Rectal smooth muscle tissue (tissue), 1 donor: ENCODE results near the gene ULK4.
A peak's percentile ranks its signal among the peaks of the same experiment; 100 is the strongest.

ENCODE experiments used
- H3K27ac ChIP-seq: one replicate; pipeline ENCODE4 v1.7.0; 2013; ENCODE audit warnings: low read depth, low read length, inconsistent platforms
- H3K27me3 ChIP-seq: one replicate; pipeline ENCODE4 v1.7.0; 2013; ENCODE audit warnings: low read length; ENCODE audit not compliant: control insufficient read depth, insufficient read depth
- H3K36me3 ChIP-seq: one replicate; pipeline ENCODE4 v1.7.0; 2013; ENCODE audit warnings: low read length; ENCODE audit not compliant: control insufficient read depth, insufficient read depth
- H3K4me1 ChIP-seq: one replicate; pipeline ENCODE4 v1.7.0; 2013; ENCODE audit warnings: low read length; ENCODE audit not compliant: control insufficient read depth, insufficient read depth
- H3K4me3 ChIP-seq: one replicate; pipeline ENCODE4 v1.7.0; 2013; ENCODE audit warnings: low read length
- H3K9ac ChIP-seq: one replicate; pipeline ENCODE4 v1.7.0; 2013; ENCODE audit warnings: low read length

ULK4 gene

DNA sequence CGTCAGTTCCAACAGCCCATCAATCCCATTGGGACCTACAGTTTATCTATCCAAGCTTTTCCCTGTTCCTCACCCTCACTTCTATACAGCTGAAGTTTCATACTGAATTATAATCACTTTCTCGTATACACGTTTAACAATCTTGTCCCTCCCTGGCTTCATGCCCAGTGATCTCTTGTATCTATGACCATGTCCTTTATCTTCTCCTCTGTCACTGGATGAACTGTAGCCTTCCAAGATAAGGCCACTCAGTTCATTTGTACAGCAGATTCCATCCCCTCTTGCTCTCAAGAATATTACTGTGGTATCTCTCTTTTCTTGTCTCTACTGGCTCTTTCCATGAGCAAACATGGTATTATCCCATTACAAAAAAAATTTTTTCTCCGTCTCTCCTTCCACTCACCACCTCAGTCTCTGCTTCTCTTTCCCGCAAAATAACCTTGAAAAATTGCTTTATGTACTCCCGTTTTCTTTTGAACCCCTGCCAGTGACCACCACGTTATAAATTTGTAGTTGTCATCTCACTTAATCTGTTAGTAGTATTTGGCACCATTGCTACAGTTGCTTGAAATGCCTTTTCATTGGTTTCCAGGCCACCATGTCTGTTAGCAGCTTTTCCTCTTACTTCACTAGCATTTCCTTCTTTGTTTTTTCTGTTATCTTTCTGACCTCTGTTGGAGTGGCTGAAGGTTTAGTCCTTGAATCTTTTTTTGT, 753.2 kb downstream of the ULK4 start:
- Histone ChIP-seq H3K4me1 (peaks cover 6% of the 10 kb centered on the region), H3K27ac (no peak overlapping the region), H3K27me3 (no peaks in the 10 kb centered on the region), H3K9ac (no peak overlapping the region), H3K4me3 (no peak overlapping the region), H3K36me3 (no peaks in the 10 kb centered on the region)

DNA sequence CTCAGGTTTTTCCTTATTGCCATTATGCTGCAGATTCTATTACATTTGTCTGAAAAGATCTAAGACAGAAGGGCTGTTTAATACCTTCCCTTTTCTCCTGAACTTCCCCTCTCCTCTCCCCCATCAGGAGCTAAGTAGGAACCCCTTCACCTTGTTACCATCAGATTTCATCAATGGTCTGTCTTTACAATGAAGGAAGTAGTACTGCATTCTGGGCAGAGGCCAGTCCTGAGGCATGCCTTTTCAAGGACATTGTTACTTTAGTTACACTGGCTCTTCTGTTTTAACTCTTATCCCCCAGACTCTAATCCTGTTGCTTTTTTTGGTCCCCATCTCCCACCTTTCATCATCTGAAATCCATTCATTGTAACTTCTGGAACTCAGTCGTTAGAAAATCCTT, 754.5 kb downstream of the ULK4 start:
- H3K27me3 ChIP-seq = no peaks in the 10 kb centered on the region
- H3K27ac ChIP-seq = no peak overlapping the region
- no peaks in the 10 kb centered on the region for H3K4me1 ChIP-seq
- no peaks in the 10 kb centered on the region for H3K36me3 ChIP-seq
- H3K4me3 ChIP-seq = no peak overlapping the region
- no peak overlapping the region for H3K9ac ChIP-seq

DNA sequence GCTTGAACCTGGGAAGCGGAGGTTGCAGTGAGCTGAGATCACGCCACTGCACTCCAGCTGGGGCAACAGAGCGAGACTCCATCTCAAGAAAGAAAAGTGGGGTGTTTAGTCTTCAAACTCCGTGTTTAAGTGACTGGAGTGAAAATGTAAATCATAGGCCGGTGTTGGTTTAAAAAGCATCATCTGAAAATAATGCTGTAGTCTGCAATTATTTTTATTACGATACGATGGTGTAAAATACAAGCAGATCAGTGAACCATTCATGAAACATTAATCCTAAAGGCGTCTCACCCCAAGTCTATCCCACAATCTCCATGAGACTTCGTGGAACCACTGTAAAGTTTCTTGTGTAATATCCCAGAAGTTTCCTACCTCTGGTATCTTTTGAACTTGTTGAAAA, 756.3 kb downstream of the ULK4 start:
- H3K9ac ChIP-seq = no peak overlapping the region
- no peaks in the 10 kb centered on the region for H3K4me1 ChIP-seq
- no peak overlapping the region for H3K27ac ChIP-seq
- no peaks in the 10 kb centered on the region for H3K27me3 ChIP-seq
- H3K4me3 ChIP-seq = no peak overlapping the region
- H3K36me3 ChIP-seq = no peaks in the 10 kb centered on the region

DNA sequence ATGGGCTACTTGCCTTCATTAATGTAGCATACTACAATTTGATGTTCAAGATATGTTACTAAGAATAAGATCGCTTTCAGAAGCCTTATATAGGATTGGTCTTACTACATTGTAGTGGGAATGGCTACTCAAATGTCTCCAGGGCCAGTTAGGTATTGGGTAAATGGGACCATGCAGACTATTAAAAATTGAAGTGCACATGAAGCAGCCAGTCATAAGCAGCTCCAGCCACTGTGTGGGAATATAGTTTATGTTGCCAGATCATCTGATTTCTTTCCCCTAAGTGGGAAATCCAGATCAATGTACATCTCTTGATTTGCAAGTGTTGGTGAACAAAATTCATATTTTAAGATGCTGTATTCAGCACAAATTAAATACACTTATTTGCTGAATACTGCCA, 757.5 kb downstream of the ULK4 start:
- no peak overlapping the region for H3K4me3 ChIP-seq
- no peaks in the 10 kb centered on the region for H3K36me3 ChIP-seq
- no peaks in the 10 kb centered on the region for H3K27me3 ChIP-seq
- no peak overlapping the region for H3K9ac ChIP-seq
- H3K4me1 ChIP-seq = no peaks in the 10 kb centered on the region
- no peak overlapping the region for H3K27ac ChIP-seq

DNA sequence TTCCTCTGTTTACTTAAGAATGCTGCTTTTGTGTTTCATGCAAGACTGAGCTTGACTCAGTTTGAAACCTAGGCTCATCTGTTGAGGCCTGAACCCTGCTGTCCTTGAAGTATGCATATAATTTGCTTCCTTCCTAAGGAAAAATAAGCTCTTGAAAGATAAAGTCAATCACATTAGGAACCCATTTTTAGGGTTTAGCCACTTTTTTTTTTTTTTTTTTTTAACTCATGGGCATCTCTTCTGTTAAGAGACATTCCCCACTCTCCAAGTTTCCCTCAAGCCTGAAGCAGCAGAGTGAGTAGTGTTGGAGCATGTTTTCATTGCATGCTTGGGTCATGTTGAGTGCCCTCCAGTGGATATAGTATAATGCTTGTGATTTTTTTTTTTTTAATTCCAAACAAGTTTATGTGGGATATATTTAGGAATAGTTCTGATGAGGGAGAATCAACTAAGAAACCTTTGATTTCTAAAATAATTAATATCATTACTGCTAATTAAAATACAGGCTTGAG, 759.0 kb downstream of the ULK4 start:
- H3K9ac ChIP-seq = no peak overlapping the region
- H3K4me1 ChIP-seq = no peaks in the 10 kb centered on the region
- H3K4me3 ChIP-seq = no peak overlapping the region
- H3K36me3 ChIP-seq = no peaks in the 10 kb centered on the region
- no peaks in the 10 kb centered on the region for H3K27me3 ChIP-seq
- no peak overlapping the region for H3K27ac ChIP-seq

DNA sequence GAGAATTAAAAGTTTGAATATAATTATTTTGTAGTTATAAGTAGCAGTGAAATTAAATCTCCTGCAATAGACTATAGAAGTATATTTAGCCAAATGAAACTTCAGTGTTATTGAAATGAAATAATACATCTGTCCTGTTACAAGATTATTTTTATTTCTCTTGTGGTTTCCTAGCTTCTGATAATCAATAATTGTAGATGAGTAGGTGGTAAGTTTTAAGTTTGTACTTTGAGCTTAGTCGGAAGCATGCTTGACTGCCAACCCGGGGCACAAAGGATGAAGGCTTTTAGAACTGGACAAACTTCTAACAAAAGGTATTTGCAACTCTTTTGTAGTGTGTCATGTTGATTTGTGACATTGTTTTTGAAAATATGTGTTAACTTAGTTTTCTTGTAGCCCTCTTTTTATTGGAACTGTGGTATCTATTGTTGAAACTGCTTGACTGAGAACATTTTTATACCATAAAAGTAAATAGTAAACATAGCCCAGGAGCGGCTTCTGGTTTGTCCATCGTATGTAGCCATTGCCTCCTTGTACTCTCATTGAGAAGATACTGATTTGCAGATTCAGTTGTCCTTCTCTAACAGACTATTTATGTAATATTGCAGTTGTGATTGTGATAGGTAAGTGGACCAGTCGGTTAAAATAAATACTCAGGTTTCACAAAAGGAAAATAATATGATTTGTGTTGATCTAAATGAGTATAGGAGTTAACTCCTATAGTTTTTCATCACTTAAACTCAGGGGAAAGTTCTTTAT, 759.6 kb downstream of the ULK4 start:
- Histone ChIP-seq H3K9ac (no peak overlapping the region), H3K4me1 (no peaks in the 10 kb centered on the region), H3K4me3 (peak overlapping the region; percentile 10), H3K36me3 (no peaks in the 10 kb centered on the region), H3K27me3 (no peaks in the 10 kb centered on the region), H3K27ac (no peak overlapping the region)

DNA sequence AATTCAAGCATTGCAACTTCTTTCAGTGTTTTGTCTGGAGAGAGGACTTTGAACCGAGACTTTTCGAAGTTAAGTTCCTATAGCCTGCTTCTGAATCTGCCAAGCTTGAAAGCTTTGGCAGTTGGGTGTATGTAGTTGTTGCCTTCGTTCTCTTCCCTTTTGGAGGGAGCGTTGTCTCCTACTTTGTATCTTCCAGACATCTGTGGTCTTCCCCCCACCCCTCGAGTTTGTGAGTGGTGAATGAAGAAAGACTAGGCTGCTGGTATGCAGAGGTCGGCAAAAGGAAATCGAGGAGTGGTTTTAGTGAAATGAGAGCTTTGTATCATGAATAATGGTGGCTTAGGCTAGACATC, 761.3 kb downstream of the ULK4 start:
- no peak overlapping the region for H3K9ac ChIP-seq
- no peaks in the 10 kb centered on the region for H3K36me3 ChIP-seq
- H3K27me3 ChIP-seq = no peaks in the 10 kb centered on the region
- H3K4me3 ChIP-seq = peak overlapping the region; percentile 99
- H3K27ac ChIP-seq = peak overlapping the region; percentile 97
- no peaks in the 10 kb centered on the region for H3K4me1 ChIP-seq

DNA sequence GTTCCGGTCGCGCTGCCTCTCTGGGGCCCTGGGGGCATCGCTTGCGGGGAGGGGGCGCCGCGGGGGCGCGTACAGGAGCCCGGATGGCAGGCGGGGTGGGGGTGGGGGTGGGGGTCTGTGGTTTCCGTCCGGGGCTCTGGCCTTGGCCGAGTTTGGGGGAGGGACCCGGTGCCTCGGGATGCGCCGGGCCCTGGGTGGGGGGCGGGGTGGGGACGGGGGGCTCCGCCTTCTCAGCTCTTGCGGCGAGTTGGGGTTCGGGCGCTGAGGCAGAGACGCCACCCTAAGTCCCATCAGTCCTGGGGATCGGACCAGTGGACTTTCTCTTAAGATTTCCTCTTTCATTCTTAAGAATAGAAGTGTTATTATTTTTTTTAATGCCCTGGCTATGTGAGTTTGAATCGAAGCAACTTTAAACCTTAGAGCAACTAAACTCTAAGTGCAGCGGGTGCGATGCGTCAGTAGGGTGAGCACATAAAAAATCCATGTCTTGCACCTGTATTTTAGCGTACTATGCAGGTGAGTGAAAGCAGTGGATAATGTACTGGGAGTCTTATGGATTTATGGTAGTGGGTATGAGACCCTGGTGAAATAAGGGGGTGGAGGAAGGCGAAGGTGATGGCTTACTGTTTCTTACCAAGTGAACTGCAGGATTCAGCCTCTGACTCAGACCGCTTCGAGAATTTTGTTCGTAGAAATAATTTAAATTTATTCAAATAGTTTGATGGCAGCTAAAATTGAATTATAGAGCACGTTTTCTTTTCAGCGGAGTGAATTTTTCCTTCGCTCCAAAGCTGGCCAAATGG, 761.8 kb downstream of the ULK4 start:
- Histone ChIP-seq H3K36me3 (no peaks in the 10 kb centered on the region), H3K4me1 (no peaks in the 10 kb centered on the region), H3K27ac (peak overlapping the region; percentile 97), H3K27me3 (no peaks in the 10 kb centered on the region), H3K4me3 (peak overlapping the region; percentile 99), H3K9ac (peak overlapping the region; percentile 99)

DNA sequence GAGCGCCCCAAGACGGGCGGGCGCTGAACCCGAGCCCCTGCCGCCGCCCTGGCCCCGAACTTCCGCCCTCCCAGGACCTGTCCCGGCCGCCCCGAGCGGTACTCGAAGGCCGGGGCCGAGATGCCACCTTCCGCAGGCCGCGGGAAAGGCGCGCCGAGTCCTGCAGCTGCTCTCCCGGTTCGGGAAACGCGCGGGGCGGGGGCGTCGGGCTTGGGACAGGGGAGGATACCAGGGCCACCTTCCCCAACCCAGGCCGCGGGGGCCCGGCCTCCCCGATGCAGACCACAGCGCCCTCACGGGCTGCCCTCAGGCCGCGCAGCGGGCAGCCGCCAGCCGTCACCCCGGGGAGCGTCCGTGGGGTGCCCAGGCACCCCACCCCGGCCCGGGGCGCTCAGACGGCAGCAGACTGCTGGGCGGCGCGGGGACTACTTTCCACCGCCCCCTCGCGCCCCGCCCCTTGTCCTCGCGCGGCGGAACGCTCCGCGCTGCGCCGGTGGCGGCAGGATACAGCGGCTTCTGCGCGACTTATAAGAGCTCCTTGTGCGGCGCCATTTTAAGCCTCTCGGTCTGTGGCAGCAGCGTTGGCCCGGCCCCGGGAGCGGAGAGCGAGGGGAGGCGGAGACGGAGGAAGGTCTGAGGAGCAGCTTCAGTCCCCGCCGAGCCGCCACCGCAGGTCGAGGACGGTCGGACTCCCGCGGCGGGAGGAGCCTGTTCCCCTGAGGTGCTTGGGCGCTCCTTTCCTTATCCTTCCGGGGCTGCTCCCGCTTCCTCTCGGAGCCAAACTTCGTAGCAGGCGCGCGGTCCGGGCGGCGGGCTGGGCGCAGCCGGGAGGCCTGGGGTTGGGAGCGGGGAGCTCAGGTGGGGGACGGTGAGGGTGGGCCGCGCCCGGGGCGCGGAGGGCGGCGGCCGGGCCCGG, 762.7 kb downstream of the ULK4 start, which contains the start of gene CTNNB1:
Gene CTNNB1 (plus strand): TSS at position 556 of the 916 bp plus-strand sequence. CDS start 24,564 bp downstream, outside the sequence.
- Histone ChIP-seq H3K27me3 (no peaks in the 10 kb centered on the region), H3K4me1 (no peaks in the 10 kb centered on the region), H3K27ac (peak within 1 kb of the TSS; percentile 97), H3K4me3 (peak within 1 kb of the TSS; percentile 99), H3K36me3 (no peaks in the 10 kb centered on the region), H3K9ac (peak within 1 kb of the TSS; percentile 99)

DNA sequence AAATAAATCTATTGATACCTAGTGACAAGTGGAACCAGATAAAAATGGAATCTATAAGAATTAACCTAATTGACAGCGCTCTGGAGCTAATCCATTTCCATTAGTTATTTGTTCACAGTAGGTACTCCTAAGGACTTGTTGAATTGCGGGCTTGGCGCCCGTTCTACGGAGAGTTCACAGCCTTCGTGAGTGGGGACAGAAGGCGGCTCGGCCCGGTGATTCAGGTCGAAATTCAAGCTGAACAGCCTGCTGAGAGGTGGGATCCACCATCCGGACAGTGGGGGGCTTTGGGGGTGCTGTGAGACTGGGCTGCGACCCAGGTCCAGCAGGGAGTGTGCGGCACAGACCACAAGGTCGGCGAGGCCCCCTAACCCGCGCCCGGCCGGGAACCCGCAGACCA, 763.4 kb downstream of the ULK4 start:
- Histone ChIP-seq H3K36me3 (no peaks in the 10 kb centered on the region), H3K4me1 (no peaks in the 10 kb centered on the region), H3K9ac (peak overlapping the region; percentile 45), H3K4me3 (peak overlapping the region; percentile 99), H3K27me3 (no peaks in the 10 kb centered on the region), H3K27ac (peak overlapping the region; percentile 97)

DNA sequence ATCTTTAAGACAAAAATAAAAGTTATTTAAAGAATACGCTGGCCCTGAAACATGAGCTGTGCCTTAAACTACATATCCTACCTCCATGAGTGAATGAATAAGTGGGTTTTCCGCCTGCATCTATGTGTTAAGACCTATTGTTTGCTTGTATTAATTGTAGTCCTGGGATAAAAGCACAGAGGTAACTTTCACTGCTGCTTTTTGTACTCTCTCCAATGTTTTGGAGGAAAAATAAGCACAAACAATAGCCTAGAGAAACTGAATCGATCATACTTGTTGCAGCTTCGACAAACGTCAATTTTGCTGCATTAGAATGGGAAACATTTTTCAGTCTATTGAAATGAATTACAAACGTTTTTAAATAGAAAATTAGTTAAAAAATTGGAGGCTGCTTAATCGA, 763.9 kb downstream of the ULK4 start:
- no peak overlapping the region for H3K9ac ChIP-seq
- H3K4me1 ChIP-seq = no peaks in the 10 kb centered on the region
- no peaks in the 10 kb centered on the region for H3K36me3 ChIP-seq
- H3K27ac ChIP-seq = no peak overlapping the region
- H3K27me3 ChIP-seq = no peaks in the 10 kb centered on the region
- no peak overlapping the region for H3K4me3 ChIP-seq
